WTC11 (cell line): ENCODE results near the gene ABLIM2. TPM values are rescaled to one million over a fixed set of nuclear protein-coding genes. Genes with fewer than 3 reads are reported as not detected.

Experiments
- ATAC-seq: fragments of 200-7000 bp; cut with Tn5 transposase; 2 replicates; pipeline ENCODE4 v1.10.0; 2021; ENCODE audit warnings: mild to moderate bottlenecking, moderate library complexity
- CTCF ChIA-PET: fragments of 300-600 bp; sonication (Branson Sonifier 250); formaldehyde crosslinking; loops from one replicate; lab custom pipeline; 2021; ENCODE audit warnings: antibody characterized with exemption; lab: Charles Lee
- POLR2A ChIA-PET: fragments of 350-600 bp; sonication (Branson Sonifier 250); formaldehyde crosslinking; loops from one replicate; lab custom pipeline; 2021; ENCODE audit warnings: antibody characterized with exemption; lab: Charles Lee
- DNase-seq: peaks from one replicate; pipeline ENCODE4 v3.0.0; 2021; ENCODE audit warnings: low spot score
- H3K27ac Mint-ChIP-seq: 2 replicates; pipeline ENCODE4 v1.8.0; 2021; ENCODE audit warnings: mixed read lengths
- H3K27me3 Mint-ChIP-seq: 2 replicates; pipeline ENCODE4 v1.8.0; 2021; ENCODE audit warnings: low read depth, mild to moderate bottlenecking, moderate library complexity, mixed read lengths
- H3K36me3 Mint-ChIP-seq: 2 replicates; pipeline ENCODE4 v1.8.0; 2021; ENCODE audit warnings: mixed read lengths
- H3K4me1 Mint-ChIP-seq: 2 replicates; pipeline ENCODE4 v1.8.0; 2022; ENCODE audit warnings: mixed read lengths
- H3K4me3 Mint-ChIP-seq: 2 replicates; pipeline ENCODE4 v1.8.0; 2021; ENCODE audit warnings: mild to moderate bottlenecking, moderate library complexity, mixed read lengths
- H3K9me3 Mint-ChIP-seq: 2 replicates; pipeline ENCODE4 v1.8.0; 2021; ENCODE audit warnings: mixed read lengths
- ARID4B ChIP-seq: sonication (generic); formaldehyde crosslinking; IDR thresholded peaks from 2 replicates; pipeline ENCODE4 v1.8.0; 2023; ENCODE audit warnings: missing genetic modification reagents, mild to moderate bottlenecking, borderline replicate concordance
- ATF3 ChIP-seq: sonication (generic); formaldehyde crosslinking; conservative IDR thresholded peaks from 2 replicates; pipeline ENCODE4 v1.8.1; 2022; ENCODE audit warnings: mild to moderate bottlenecking, missing genetic modification reagents
- ATF6 ChIP-seq: sonication (generic); formaldehyde crosslinking; IDR thresholded peaks from 2 replicates; pipeline ENCODE4 v1.8.1; 2023; ENCODE audit warnings: mild to moderate bottlenecking, missing genetic modification reagents
- CBFB ChIP-seq: sonication (generic); formaldehyde crosslinking; IDR thresholded peaks from 2 replicates; pipeline ENCODE4 v1.8.1; 2022; ENCODE audit warnings: mild to moderate bottlenecking, low read depth, missing genetic modification reagents
- E2F1 ChIP-seq: sonication (generic); formaldehyde crosslinking; IDR thresholded peaks from 2 replicates; pipeline ENCODE4 v1.8.0; 2022; ENCODE audit warnings: mild to moderate bottlenecking, missing genetic modification reagents
- ELF4 ChIP-seq: sonication (generic); formaldehyde crosslinking; IDR thresholded peaks from 2 replicates; pipeline ENCODE4 v1.8.1; 2022; ENCODE audit warnings: low read depth, mild to moderate bottlenecking, moderate library complexity, missing genetic modification reagents
- EMX1 ChIP-seq: fragments of 250-450 bp; sonication (Bioruptor Pico); IDR thresholded peaks from 2 replicates; pipeline ENCODE4 v1.8.0; 2021; ENCODE audit warnings: mild to moderate bottlenecking
- ETV6 ChIP-seq: sonication (generic); formaldehyde crosslinking; IDR thresholded peaks from 2 replicates; pipeline ENCODE4 v1.8.1; 2022; ENCODE audit warnings: mild to moderate bottlenecking, missing genetic modification reagents
- NFATC4 ChIP-seq: fragments of 250-450 bp; sonication (Bioruptor Pico); IDR thresholded peaks from 2 replicates; pipeline ENCODE4 v1.9.0; 2021; ENCODE audit warnings: mild to moderate bottlenecking
- NFYB ChIP-seq: sonication (generic); formaldehyde crosslinking; conservative IDR thresholded peaks from 2 replicates; pipeline ENCODE4 v1.8.0; 2022; ENCODE audit warnings: low read depth, missing genetic modification reagents
- SMAD4 ChIP-seq: sonication (generic); formaldehyde crosslinking; IDR thresholded peaks from 2 replicates; pipeline ENCODE4 v1.8.0; 2022; ENCODE audit warnings: mild to moderate bottlenecking, missing genetic modification reagents
- TCF7 ChIP-seq: sonication (generic); formaldehyde crosslinking; IDR thresholded peaks from 2 replicates; pipeline ENCODE4 v1.8.0; 2022; ENCODE audit warnings: mild to moderate bottlenecking, low read depth, missing genetic modification reagents, moderate library complexity
- ZNF219 ChIP-seq: sonication (generic); formaldehyde crosslinking; IDR thresholded peaks from 2 replicates; pipeline ENCODE4 v1.8.0; 2023; ENCODE audit warnings: missing genetic modification reagents, mild to moderate bottlenecking, borderline replicate concordance
- ZNF232 ChIP-seq: sonication (generic); formaldehyde crosslinking; IDR thresholded peaks from 2 replicates; pipeline ENCODE4 v1.8.0; 2022; ENCODE audit warnings: mild to moderate bottlenecking, missing genetic modification reagents
- ZNF396 ChIP-seq: fragments of 250-450 bp; sonication (Bioruptor Pico); IDR thresholded peaks from 2 replicates; pipeline ENCODE4 v1.8.0; 2021; ENCODE audit warnings: mild to moderate bottlenecking, moderate library complexity, borderline replicate concordance
- ZNF416 ChIP-seq: fragments of 250-450 bp; sonication (Bioruptor Pico); IDR thresholded peaks from 2 replicates; pipeline ENCODE4 v1.9.0; 2021; ENCODE audit warnings: mild to moderate bottlenecking, inconsistent platforms
- ZNF425 ChIP-seq: fragments of 250-450 bp; sonication (Bioruptor Pico); conservative IDR thresholded peaks from 2 replicates; pipeline ENCODE4 v1.9.0; 2021; ENCODE audit warnings: mild to moderate bottlenecking
- ZNF512 ChIP-seq: sonication (generic); formaldehyde crosslinking; IDR thresholded peaks from 2 replicates; pipeline ENCODE4 v1.8.1; 2022; ENCODE audit warnings: missing genetic modification reagents, borderline replicate concordance
- total RNA-seq: library from RNA; stranded (reverse); gene quantifications from 3 replicates; pipeline ENCODE4 v1.2.3, GENCODE V29; 2021

The ABLIM2 gene
- total RNA-seq, 1 experiment from 2014 or later: 2.6 TPM

- ATAC-seq (no peak), DNase-seq (no peak)
- H3K9me3 Mint-ChIP-seq: peaks cover 30% of the 10 kb centered on the region
- POLR2A ChIA-PET: no interaction called here
- H3K36me3 Mint-ChIP-seq: peaks cover 7% of the 10 kb centered on the region
- H3K27ac Mint-ChIP-seq: no peak overlapping the region
- CTCF ChIA-PET: interaction anchor here (1.7 kb wide), 1 partner anchor 13 kb away, joined by 4 read pairs; no protein-coding TSS in a partner anchor
- no peak overlapping the region for H3K4me3 Mint-ChIP-seq
- no peak for TF ChIP-seq NFYB
- TF ChIP-seq ATF3: no peak
- TF ChIP-seq TCF7: no peak
- peaks cover 3% of the 10 kb centered on the region for H3K4me1 Mint-ChIP-seq
- H3K27me3 Mint-ChIP-seq: peaks cover 20% of the 10 kb centered on the region
These were observed 5.6 kb upstream of the ABLIM2 start for GRCh38 chr4:8164194-8164565.

- no peak for DNase-seq
- H3K36me3 Mint-ChIP-seq: peaks cover 5% of the 10 kb centered on the region
- H3K27ac Mint-ChIP-seq: no peak overlapping the region
- no peak for ATAC-seq
- no peak overlapping the region for H3K4me3 Mint-ChIP-seq
- peaks cover 23% of the 10 kb centered on the region for H3K27me3 Mint-ChIP-seq
- peaks cover 26% of the 10 kb centered on the region for H3K9me3 Mint-ChIP-seq
- POLR2A ChIA-PET: no interaction called here
- peaks cover 7% of the 10 kb centered on the region for H3K4me1 Mint-ChIP-seq
- TF ChIP-seq CBFB (CRISPR knock-in tag): no peak
- TF ChIP-seq ZNF512: no peak
- CTCF ChIA-PET: interaction anchor here (2.3 kb wide), 1 partner anchor 13 kb away, joined by 9 read pairs; no protein-coding TSS in a partner anchor
These were observed 5.0 kb upstream of the ABLIM2 start for GRCh38 chr4:8163436-8164193.

- ChIA-PET POLR2A (no interaction called here), CTCF (interaction anchor here (2.3 kb wide), 1 partner anchor 14 kb away, joined by 9 read pairs; no protein-coding TSS in a partner anchor)
- Mint-ChIP-seq H3K4me3 (no peak overlapping the region), H3K9me3 (peaks cover 20% of the 10 kb centered on the region), H3K27ac (no peak overlapping the region), H3K4me1 (peaks cover 7% of the 10 kb centered on the region), H3K27me3 (peaks cover 22% of the 10 kb centered on the region), H3K36me3 (no peaks in the 10 kb centered on the region)
- no peak for ATAC-seq
- DNase-seq: no peak
- TF ChIP-seq ZNF219 (CRISPR knock-in tag) (no peak), NFATC4 (CRISPR knock-in tag) (no peak), ETV6 (no peak), ELF4 (CRISPR knock-in tag) (no peak), E2F1 (CRISPR knock-in tag) (no peak), ATF6 (no peak), ARID4B (CRISPR knock-in tag) (no peak), ZNF416 (CRISPR knock-in tag) (no peak), SMAD4 (CRISPR knock-in tag) (no peak), ZNF425 (CRISPR knock-in tag) (no peak), TCF7 (no peak), ZNF232 (CRISPR knock-in tag) (no peak), ZNF396 (CRISPR knock-in tag) (no peak), EMX1 (CRISPR knock-in tag) (no peak)
These were observed 4.4 kb upstream of the ABLIM2 start for GRCh38 chr4:8163026-8163425.
